Esophagus squamous epithelium (tissue), 5 donors: ENCODE measurements around the gene GJA3. TPM values are rescaled to one million over a fixed set of nuclear protein-coding genes. Genes with fewer than 3 reads are reported as not detected.
A peak's percentile ranks its signal among the peaks of the same experiment; 100 is the strongest.

Source experiments
- DNase-seq: peaks from one replicate; lab custom pipeline; 2025; lab: John Stamatoyannopoulos, UW
- H3K27ac ChIP-seq, 4 donors: fragments of 200-600 bp; sonication (generic); one replicate each; pipeline ENCODE4 v1.5.1; 2016 to 2019; ENCODE audit warnings: mild to moderate bottlenecking in 1 of 4
- H3K27me3 ChIP-seq, 4 donors: fragments of 200-600 bp; sonication (generic); 1 replicate in 3 of 4; 2 replicates in 1 of 4; pipeline versions ENCODE4 v1.5.1 to v1.6.0; 2017 to 2021; ENCODE audit warnings: antibody characterized with exemption in 1 of 4
- H3K36me3 ChIP-seq, 3 donors: fragments of 200-600 bp; sonication (generic); one replicate each; pipeline ENCODE4 v1.5.1; 2016 to 2019
- H3K4me1 ChIP-seq, 3 donors: fragments of 200-600 bp; sonication (generic); one replicate each; pipeline ENCODE4 v1.5.1; 2017 to 2019
- H3K4me3 ChIP-seq, 4 donors: fragments of 200-600 bp; sonication (generic); 1 replicate in 3 of 4; 2 replicates in 1 of 4; pipeline ENCODE4 v1.5.1; 2016 to 2019; ENCODE audit warnings: mild to moderate bottlenecking in 2 of 4, moderate library complexity in 1 of 4
- H3K9me3 ChIP-seq, 3 donors: fragments of 200-600 bp; sonication (generic); one replicate each; pipeline ENCODE4 v1.5.1; 2016 to 2019
- POLR2A ChIP-seq, 4 donors: fragments of 450-650 bp; IDR thresholded peaks; one replicate each; pipeline ENCODE4 v1.6.1; 2017; ENCODE audit warnings: antibody characterized with exemption in 4 of 4, mild to moderate bottlenecking in 4 of 4, moderate library complexity in 3 of 4
- WGBS, 2 donors: methylation state at CpG; one replicate each; pipeline ENCODE4 v1.1.5; 2018; 5-methylcytosine and 5-hydroxymethylcytosine counted together
- intact Hi-C: fragments of 100-400 bp; cut with DNase I; formaldehyde crosslinking; loops from one replicate; pipeline ENCODE4 v1.15.0; 2022
- total RNA-seq, 4 donors: library from RNA; depleted of rRNA; stranded (reverse); fragments of >200 nt; gene quantifications; one replicate each; pipeline ENCODE4 v1.1.0, GENCODE V29; 2016
- TF ChIP-seq, protein P1 (sequence below), 6 experiments: fragments of 450-650 bp in 4 of 6; fragments of 200-600 bp in 2 of 6; sonication (generic) in 2 of 6; IDR thresholded peaks; one replicate each; pipeline ENCODE4 v1.5.1; 2016 to 2019; ENCODE audit warnings: antibody characterized with exemption in 6 of 6, mild to moderate bottlenecking in 4 of 6, moderate library complexity in 4 of 6
- donor health status: DM: yes; HTN: yes; CAD: no.

Gene GJA3
- total RNA-seq, 4 donors from 2014 or later, result 0.45 to 1.3 (median 1.00) TPM

DNA sequence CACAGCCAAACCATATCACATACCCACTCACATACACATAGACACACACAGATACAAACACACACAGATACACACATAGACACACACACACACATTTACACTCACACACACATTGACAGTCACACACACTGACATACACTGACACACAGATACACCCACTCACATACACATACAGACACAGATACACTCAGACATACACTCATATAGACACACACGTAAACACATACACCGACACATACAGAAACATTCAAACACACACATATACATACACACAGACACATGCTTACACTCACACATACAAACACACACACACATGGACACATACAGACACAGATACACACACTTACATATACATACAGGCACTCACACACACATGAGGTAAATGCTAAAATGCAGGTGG is 30.2 kb downstream of the GJA3 start:
- Histone ChIP-seq H3K27ac (no peak overlapping the region), H3K36me3 (no peaks in the 10 kb centered on the region), H3K9me3 (no peaks in the 10 kb centered on the region), H3K27me3 (peaks cover 0 to 66% (median under 1%) of the 10 kb centered on the region in 4 donors), H3K4me1 (peaks cover 9 to 28% (median 9%) of the 10 kb centered on the region in 3 donors), H3K4me3 (no peak overlapping the region)
- 91 to 95% methylated on average over 2 of the region's 2 CpGs for whole genome bisulfite sequencing, 2 donors
- DNase-seq, result no peak
- TF ChIP-seq POLR2A (IDR thresholded peaks at IDR 0.05), result no peak
- TF ChIP-seq, protein P1, sequence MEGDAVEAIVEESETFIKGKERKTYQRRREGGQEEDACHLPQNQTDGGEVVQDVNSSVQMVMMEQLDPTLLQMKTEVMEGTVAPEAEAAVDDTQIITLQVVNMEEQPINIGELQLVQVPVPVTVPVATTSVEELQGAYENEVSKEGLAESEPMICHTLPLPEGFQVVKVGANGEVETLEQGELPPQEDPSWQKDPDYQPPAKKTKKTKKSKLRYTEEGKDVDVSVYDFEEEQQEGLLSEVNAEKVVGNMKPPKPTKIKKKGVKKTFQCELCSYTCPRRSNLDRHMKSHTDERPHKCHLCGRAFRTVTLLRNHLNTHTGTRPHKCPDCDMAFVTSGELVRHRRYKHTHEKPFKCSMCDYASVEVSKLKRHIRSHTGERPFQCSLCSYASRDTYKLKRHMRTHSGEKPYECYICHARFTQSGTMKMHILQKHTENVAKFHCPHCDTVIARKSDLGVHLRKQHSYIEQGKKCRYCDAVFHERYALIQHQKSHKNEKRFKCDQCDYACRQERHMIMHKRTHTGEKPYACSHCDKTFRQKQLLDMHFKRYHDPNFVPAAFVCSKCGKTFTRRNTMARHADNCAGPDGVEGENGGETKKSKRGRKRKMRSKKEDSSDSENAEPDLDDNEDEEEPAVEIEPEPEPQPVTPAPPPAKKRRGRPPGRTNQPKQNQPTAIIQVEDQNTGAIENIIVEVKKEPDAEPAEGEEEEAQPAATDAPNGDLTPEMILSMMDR (IDR thresholded peaks at IDR 0.05), result no peak
- intact Hi-C loops, result no loop called here

GRCh38 chr13:20130012-20130411 is 30.8 kb downstream of the GJA3 start:
- Histone ChIP-seq H3K27ac (no peak overlapping the region), H3K4me3 (no peak overlapping the region), H3K36me3 (no peaks in the 10 kb centered on the region), H3K27me3 (peaks cover 0 to 59% (median 0%) of the 10 kb centered on the region in 4 donors), H3K9me3 (no peaks in the 10 kb centered on the region), H3K4me1 (peaks cover 9 to 34% (median 9%) of the 10 kb centered on the region in 3 donors)
- TF ChIP-seq, protein P1 (IDR thresholded peaks at IDR 0.05), result no peak
- no peak for TF ChIP-seq POLR2A (IDR thresholded peaks at IDR 0.05)
- DNase-seq, result no peak
- WGBS, 2 donors, result 72 to 80% methylated on average over 2 of the region's 2 CpGs
- intact Hi-C loops, result no loop called here

- intact Hi-C loops, result no loop called here
Measured at GRCh38 chr13:20129076-20129475, 31.8 kb downstream of the GJA3 start.

GRCh38 chr13:20128459-20128931 is 32.4 kb downstream of the GJA3 start:
- H3K36me3 ChIP-seq, result no peaks in the 10 kb centered on the region
- peak overlapping the region; percentile 79 to 90 (median 82) for H3K27ac ChIP-seq
- peaks cover 9 to 35% (median 9%) of the 10 kb centered on the region in 3 donors for H3K4me1 ChIP-seq
- DNase-seq, result no peak
- H3K9me3 ChIP-seq, result no peaks in the 10 kb centered on the region
- WGBS, 2 donors, result 4% methylated on average over 18 of the region's 28 CpGs; no CpG with 5 or more reads in 1 of the 2 donors
- peak overlapping the region; percentile 45 to 88 (median 59) for H3K4me3 ChIP-seq
- peaks cover 0 to 45% (median 0%) of the 10 kb centered on the region in 4 donors for H3K27me3 ChIP-seq
- no peak for TF ChIP-seq POLR2A (IDR thresholded peaks at IDR 0.05)
- TF ChIP-seq, protein P1 (IDR thresholded peaks at IDR 0.05), result peak in 5 of 6 experiments; percentile 38 to 62 (median 51)
- intact Hi-C loops, result no loop called here

More at GRCh38 chr13:20129076-20129475, 31.8 kb downstream of the GJA3 start:
- Histone ChIP-seq H3K36me3 (no peaks in the 10 kb centered on the region), H3K27me3 (peaks cover 0 to 50% (median 0%) of the 10 kb centered on the region in 4 donors), H3K4me1 (peaks cover 9 to 35% (median 9%) of the 10 kb centered on the region in 3 donors), H3K27ac (no peak overlapping the region), H3K9me3 (no peaks in the 10 kb centered on the region), H3K4me3 (peak overlapping the region in 2 of 4 donors; percentile 45 to 88)
- WGBS, 2 donors, result 53 to 71% methylated on average over 12 to 13 of the region's 18 CpGs
- no peak for DNase-seq
- no peak for TF ChIP-seq POLR2A (IDR thresholded peaks at IDR 0.05)
- TF ChIP-seq, protein P1 (IDR thresholded peaks at IDR 0.05), result no peak

GRCh38 chr13:20127562-20128458 is 33.0 kb downstream of the GJA3 start:
- H3K36me3 ChIP-seq, result no peaks in the 10 kb centered on the region
- H3K27ac ChIP-seq, result peak overlapping the region; percentile 79 to 90 (median 82)
- DNase-seq, result no peak
- TF ChIP-seq, protein P1 (IDR thresholded peaks at IDR 0.05), result peak; percentile 14 to 45 (median 32)
- peak in 1 of 4 donors; percentile 24 for TF ChIP-seq POLR2A (IDR thresholded peaks at IDR 0.05)
- 0% methylated on average over 2 of the region's 82 CpGs for WGBS, 2 donors
- H3K9me3 ChIP-seq, result no peaks in the 10 kb centered on the region
- H3K27me3 ChIP-seq, result peaks cover 0 to 38% (median 0%) of the 10 kb centered on the region in 4 donors
- H3K4me1 ChIP-seq, result peaks cover 9 to 35% (median 9%) of the 10 kb centered on the region in 3 donors
- H3K4me3 ChIP-seq, result peak overlapping the region; percentile 45 to 88 (median 59)
- intact Hi-C loops, result no loop called here
